ENCODE measurements around the gene HDAC4.

The HDAC4 gene

DNA sequence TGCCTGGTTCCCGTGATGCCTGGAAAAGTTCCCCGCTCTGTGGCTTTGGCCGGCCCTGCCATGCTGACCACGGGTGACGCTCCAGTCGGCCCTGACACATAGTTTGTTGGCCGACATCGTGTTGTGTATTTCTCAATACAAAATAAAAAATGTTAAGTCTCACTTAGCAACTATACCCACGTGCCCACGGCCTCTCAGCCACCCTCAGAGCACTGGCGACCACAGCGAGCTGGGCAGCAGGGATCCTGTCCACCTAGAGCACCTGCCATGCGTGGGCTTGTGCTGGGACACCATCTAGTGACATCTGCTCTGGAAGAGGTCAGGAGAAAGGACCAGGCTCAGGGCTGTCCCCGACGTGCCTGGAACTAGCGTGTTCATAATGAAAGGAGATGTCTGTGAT is 261.7 kb downstream of the HDAC4 start:
- Histone ChIP-seq H3K27ac (ENCODE audit: low read length) (no peak overlapping the region), H3K4me1 (ENCODE audit: control insufficient read depth, insufficient read depth, low read length) (no peaks in the 10 kb centered on the region), H3K36me3 (ENCODE audit: control insufficient read depth, insufficient read depth, low read length) (0 out of 2 replicates have a peak, but pooled peaks cover 6% of the 10 kb centered on the region), H3K27me3 (ENCODE audit: control insufficient read depth, insufficient read depth, low read length) (no peaks in the 10 kb centered on the region), H3K9me3 (ENCODE audit: control insufficient read depth, insufficient read depth, low read length) (no peaks in the 10 kb centered on the region), H3K4me3 (ENCODE audit: low read length) (no peak overlapping the region)
- DNase-seq (ENCODE audit: low read depth, low spot score), result no peak
- WGBS (ENCODE audit: insufficient coverage, insufficient read length), result no CpG with 5 or more reads among the region's 16 CpGs

DNA sequence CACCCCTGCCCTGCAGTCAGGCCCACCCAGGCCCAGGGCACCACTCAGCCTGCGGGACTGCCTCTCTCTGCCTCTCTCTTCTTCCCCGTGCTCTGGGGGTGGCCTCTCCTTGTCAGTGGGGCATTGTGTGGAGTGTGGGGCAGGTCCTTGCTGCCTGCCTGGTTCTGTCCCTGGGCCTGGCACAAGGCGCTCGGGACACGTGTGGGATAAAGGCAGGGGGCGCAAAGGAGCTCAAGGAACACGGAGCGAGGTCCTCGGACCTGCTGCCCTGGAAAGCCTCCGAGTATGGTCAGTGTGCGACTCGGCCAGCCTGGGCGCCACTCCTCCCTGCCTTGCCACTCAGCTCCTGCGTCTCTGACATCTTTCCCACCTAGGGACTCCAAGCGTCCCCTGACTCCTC is 262.2 kb downstream of the HDAC4 start:
- H3K36me3 ChIP-seq (ENCODE audit: control insufficient read depth, insufficient read depth, low read length), result 0 out of 2 replicates have a peak, but pooled peaks cover 8% of the 10 kb centered on the region
- no peaks in the 10 kb centered on the region for H3K9me3 ChIP-seq (ENCODE audit: control insufficient read depth, insufficient read depth, low read length)
- H3K4me1 ChIP-seq (ENCODE audit: control insufficient read depth, insufficient read depth, low read length), result no peaks in the 10 kb centered on the region
- no CpG with 5 or more reads among the region's 15 CpGs for WGBS (ENCODE audit: insufficient coverage, insufficient read length)
- no peak overlapping the region for H3K27ac ChIP-seq (ENCODE audit: low read length)
- no peaks in the 10 kb centered on the region for H3K27me3 ChIP-seq (ENCODE audit: control insufficient read depth, insufficient read depth, low read length)
- no peak for DNase-seq (ENCODE audit: low read depth, low spot score)
- H3K4me3 ChIP-seq (ENCODE audit: low read length), result no peak overlapping the region

DNA sequence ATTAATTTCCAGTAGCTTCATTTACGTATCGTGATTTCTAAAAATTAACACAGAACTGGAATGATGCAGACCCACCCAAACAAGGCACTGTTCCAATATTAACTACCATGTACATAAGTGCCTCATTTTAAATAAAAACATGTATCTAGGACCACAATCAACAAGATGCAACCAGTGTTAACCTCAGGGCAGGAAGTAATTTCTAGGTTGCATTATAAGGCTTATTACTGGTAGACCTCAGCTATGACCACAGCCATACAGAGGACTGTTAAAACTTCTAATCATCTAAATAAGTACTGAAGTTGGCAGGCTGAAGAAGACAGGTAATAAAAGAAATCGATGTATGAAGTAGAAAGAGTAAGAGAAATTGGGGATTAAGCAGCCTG is 262.9 kb downstream of the HDAC4 start:
- Histone ChIP-seq H3K36me3 (ENCODE audit: control insufficient read depth, insufficient read depth, low read length) (0 out of 2 replicates have a peak, but pooled peaks cover 8% of the 10 kb centered on the region), H3K9me3 (ENCODE audit: control insufficient read depth, insufficient read depth, low read length) (no peaks in the 10 kb centered on the region), H3K4me1 (ENCODE audit: control insufficient read depth, insufficient read depth, low read length) (no peaks in the 10 kb centered on the region), H3K27ac (ENCODE audit: low read length) (no peak overlapping the region), H3K4me3 (ENCODE audit: low read length) (no peak overlapping the region), H3K27me3 (ENCODE audit: control insufficient read depth, insufficient read depth, low read length) (no peaks in the 10 kb centered on the region)
- DNase-seq (ENCODE audit: low read depth, low spot score), result no peak
- WGBS (ENCODE audit: insufficient coverage, insufficient read length), result 100% methylated on average over 1 of the region's 3 CpGs

DNA sequence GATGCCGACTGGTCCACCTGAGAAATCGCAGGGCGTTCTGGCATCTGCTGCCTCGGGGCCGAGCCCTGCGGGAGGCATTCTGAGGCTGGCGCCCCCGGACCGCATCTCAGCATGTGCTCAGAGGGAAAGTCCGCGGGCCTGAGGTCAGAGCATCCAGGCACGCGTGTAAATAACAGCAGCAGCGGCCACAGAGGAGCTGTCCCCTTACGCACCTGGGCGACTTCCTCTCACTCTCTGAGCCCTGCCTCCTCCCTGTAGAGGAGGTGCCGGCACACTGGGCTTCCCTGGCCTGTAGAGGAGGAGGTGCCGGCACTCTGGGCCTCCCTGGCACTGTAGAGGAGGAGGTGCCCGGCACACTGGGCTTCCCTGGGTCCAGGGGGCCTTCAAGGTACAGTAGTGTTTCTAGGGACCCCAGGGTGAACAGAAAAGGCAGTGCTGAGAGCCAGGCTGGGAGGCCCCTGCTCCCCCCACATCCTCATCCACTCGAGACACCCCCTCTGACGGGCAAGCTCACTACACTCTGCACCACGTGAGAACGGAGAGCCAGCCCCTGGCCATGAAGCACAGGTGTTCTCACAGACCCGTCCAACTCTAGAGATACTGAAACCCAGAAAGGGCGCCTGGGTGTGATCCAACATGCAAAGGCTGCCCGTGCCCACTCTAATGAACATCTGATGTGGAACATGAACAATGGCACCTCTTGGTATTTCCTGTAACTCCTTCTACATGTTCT is 263.5 kb downstream of the HDAC4 start:
- no peak overlapping the region for H3K4me3 ChIP-seq (ENCODE audit: low read length)
- H3K4me1 ChIP-seq (ENCODE audit: control insufficient read depth, insufficient read depth, low read length), result no peaks in the 10 kb centered on the region
- WGBS (ENCODE audit: insufficient coverage, insufficient read length), result no CpG with 5 or more reads among the region's 26 CpGs
- H3K27ac ChIP-seq (ENCODE audit: low read length), result no peak overlapping the region
- H3K36me3 ChIP-seq (ENCODE audit: control insufficient read depth, insufficient read depth, low read length), result 0 out of 2 replicates have a peak, but pooled peaks cover 8% of the 10 kb centered on the region
- no peaks in the 10 kb centered on the region for H3K9me3 ChIP-seq (ENCODE audit: control insufficient read depth, insufficient read depth, low read length)
- H3K27me3 ChIP-seq (ENCODE audit: control insufficient read depth, insufficient read depth, low read length), result no peaks in the 10 kb centered on the region
- DNase-seq (ENCODE audit: low read depth, low spot score), result no peak

DNA sequence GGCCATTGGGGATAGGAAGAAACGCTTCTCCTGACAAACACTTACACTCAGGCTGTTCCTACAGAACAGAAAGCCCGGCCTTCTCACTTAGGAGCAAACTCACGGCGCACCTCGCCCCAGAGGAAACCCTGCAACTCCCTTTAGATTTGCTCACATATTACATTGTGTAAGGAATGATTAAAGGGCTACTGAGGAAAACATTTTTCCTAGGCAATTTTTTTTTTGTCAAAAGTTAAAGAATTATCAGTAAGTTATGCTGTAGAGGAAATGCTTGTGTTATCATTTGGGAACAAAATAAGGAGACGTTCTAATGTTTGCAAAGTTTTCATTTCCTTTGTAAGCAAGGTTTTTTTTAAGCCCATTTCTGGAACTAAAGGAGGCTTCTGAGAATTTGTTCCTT is 264.1 kb downstream of the HDAC4 start:
- no peak for DNase-seq (ENCODE audit: low read depth, low spot score)
- Histone ChIP-seq H3K27me3 (ENCODE audit: control insufficient read depth, insufficient read depth, low read length) (no peaks in the 10 kb centered on the region), H3K4me1 (ENCODE audit: control insufficient read depth, insufficient read depth, low read length) (no peaks in the 10 kb centered on the region), H3K36me3 (ENCODE audit: control insufficient read depth, insufficient read depth, low read length) (0 out of 2 replicates have a peak, but pooled peaks cover 8% of the 10 kb centered on the region), H3K27ac (ENCODE audit: low read length) (no peak overlapping the region), H3K4me3 (ENCODE audit: low read length) (no peak overlapping the region), H3K9me3 (ENCODE audit: control insufficient read depth, insufficient read depth, low read length) (no peaks in the 10 kb centered on the region)
- no CpG with 5 or more reads among the region's 6 CpGs for WGBS (ENCODE audit: insufficient coverage, insufficient read length)

DNA sequence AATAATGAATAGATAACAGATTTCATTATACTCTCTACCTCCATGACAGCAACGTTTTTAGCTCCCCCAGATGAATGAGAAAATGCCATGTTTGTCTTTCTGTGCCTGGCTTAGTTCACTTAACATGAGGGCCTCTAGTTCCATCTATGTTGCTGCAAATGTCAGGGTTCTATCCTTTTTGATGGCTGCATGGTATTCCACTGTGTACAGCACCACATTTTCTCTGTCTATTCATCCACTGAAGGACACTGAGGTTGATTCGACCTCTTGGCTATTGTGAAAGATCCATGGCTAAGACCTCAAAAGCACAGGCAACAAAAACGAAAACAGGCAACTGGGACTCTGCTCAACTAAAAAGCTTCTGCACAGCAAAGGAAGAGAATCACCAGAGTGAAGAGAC is 264.6 kb downstream of the HDAC4 start:
- no peak overlapping the region for H3K4me3 ChIP-seq (ENCODE audit: low read length)
- no peaks in the 10 kb centered on the region for H3K27me3 ChIP-seq (ENCODE audit: control insufficient read depth, insufficient read depth, low read length)
- H3K4me1 ChIP-seq (ENCODE audit: control insufficient read depth, insufficient read depth, low read length), result no peaks in the 10 kb centered on the region
- no peaks in the 10 kb centered on the region for H3K9me3 ChIP-seq (ENCODE audit: control insufficient read depth, insufficient read depth, low read length)
- no peak for DNase-seq (ENCODE audit: low read depth, low spot score)
- WGBS (ENCODE audit: insufficient coverage, insufficient read length), result no CpG with 5 or more reads among the region's 3 CpGs
- H3K36me3 ChIP-seq (ENCODE audit: control insufficient read depth, insufficient read depth, low read length), result 0 out of 2 replicates have a peak, but pooled peaks cover 8% of the 10 kb centered on the region
- no peak overlapping the region for H3K27ac ChIP-seq (ENCODE audit: low read length)

DNA sequence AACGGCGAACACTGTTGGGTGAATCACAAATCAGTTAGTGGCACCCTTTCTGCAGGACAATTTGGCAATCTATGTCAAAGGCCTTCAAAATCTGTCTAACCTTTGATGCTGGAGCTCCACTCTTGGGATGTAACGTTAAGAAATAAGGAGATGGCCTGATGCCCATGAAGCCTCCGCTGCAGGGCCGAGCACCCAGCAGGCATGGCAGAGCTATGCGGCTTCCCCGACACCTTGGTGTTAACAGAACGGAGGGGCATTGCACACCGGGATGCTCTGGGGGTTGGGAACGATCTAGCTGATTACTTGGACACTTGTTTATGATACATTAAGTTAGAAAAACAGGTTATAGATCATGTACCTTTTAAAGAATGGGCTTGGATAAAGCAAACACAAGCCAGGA is 265.3 kb downstream of the HDAC4 start:
- no CpG with 5 or more reads among the region's 10 CpGs for WGBS (ENCODE audit: insufficient coverage, insufficient read length)
- no peak for DNase-seq (ENCODE audit: low read depth, low spot score)
- Histone ChIP-seq H3K27ac (ENCODE audit: low read length) (no peak overlapping the region), H3K36me3 (ENCODE audit: control insufficient read depth, insufficient read depth, low read length) (0 out of 2 replicates have a peak, but pooled peaks cover 8% of the 10 kb centered on the region), H3K4me3 (ENCODE audit: low read length) (no peak overlapping the region), H3K9me3 (ENCODE audit: control insufficient read depth, insufficient read depth, low read length) (no peaks in the 10 kb centered on the region), H3K4me1 (ENCODE audit: control insufficient read depth, insufficient read depth, low read length) (no peaks in the 10 kb centered on the region), H3K27me3 (ENCODE audit: control insufficient read depth, insufficient read depth, low read length) (no peaks in the 10 kb centered on the region)

DNA sequence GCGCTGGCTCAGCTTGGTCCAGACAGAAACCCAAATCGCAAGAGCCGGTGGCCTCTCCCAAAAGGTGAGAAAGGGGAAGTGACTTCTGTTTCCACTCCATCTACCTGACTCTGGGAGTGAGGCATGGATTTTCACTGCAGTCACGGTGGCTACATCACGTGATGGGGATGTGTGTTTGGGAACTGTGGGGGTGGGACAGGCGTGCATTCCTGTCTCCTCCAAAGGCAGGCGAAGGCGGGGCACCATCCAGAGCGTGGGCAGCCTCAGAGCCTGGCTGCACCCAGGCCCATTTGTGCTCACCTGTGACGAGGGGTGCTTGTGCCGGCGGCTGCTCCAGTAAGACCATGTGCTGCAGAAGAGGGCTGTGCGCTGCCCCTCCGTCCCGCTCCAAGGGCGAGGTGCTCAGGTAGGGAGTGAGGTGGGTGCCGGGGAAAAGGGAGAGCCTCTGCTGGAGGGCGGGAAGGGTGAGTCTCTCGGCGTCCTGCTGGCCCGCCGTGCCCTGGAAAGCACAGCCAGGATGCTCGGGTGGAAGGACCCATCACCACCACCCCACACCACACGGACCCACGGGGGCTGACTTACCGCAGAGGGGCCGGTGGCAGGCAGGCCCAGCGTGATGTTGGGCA is 266.8 kb downstream of the HDAC4 start:
- 0 out of 2 replicates have a peak, but pooled peaks cover 5% of the 10 kb centered on the region for H3K36me3 ChIP-seq (ENCODE audit: control insufficient read depth, insufficient read depth, low read length)

DNA sequence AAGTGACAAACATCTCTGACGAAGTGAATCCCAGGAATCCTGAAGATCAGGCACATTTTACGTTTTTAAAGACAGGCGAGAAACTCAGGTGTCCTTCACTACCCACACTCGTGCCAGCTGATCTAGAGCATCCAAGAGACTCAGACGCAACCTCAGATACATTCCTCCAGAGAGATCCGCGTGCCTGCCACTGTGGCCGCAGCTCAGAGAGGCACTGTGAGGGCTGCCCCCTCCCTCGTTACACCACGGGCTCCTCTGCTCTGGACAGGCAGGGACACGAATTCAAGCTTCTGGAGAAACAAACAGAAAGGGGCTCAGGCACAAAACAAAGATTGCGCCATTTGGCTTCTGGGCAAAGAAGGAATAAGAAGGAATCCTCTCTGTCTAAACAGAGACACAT is 268.0 kb downstream of the HDAC4 start:
- no peak for DNase-seq (ENCODE audit: low read depth, low spot score)
- WGBS (ENCODE audit: insufficient coverage, insufficient read length), result no CpG with 5 or more reads among the region's 12 CpGs
- no peak overlapping the region for H3K27ac ChIP-seq (ENCODE audit: low read length)
- no peaks in the 10 kb centered on the region for H3K27me3 ChIP-seq (ENCODE audit: control insufficient read depth, insufficient read depth, low read length)
- H3K9me3 ChIP-seq (ENCODE audit: control insufficient read depth, insufficient read depth, low read length), result no peaks in the 10 kb centered on the region
- H3K36me3 ChIP-seq (ENCODE audit: control insufficient read depth, insufficient read depth, low read length), result 0 out of 2 replicates have a peak, but pooled peaks cover 5% of the 10 kb centered on the region
- no peak overlapping the region for H3K4me3 ChIP-seq (ENCODE audit: low read length)
- no peaks in the 10 kb centered on the region for H3K4me1 ChIP-seq (ENCODE audit: control insufficient read depth, insufficient read depth, low read length)

More for the DNA sequence above, 266.8 kb downstream of the HDAC4 start:
- H3K4me1 ChIP-seq (ENCODE audit: control insufficient read depth, insufficient read depth, low read length), result no peaks in the 10 kb centered on the region
- no CpG with 5 or more reads among the region's 28 CpGs for whole genome bisulfite sequencing (ENCODE audit: insufficient coverage, insufficient read length)
- no peak for DNase-seq (ENCODE audit: low read depth, low spot score)
- no peaks in the 10 kb centered on the region for H3K27me3 ChIP-seq (ENCODE audit: control insufficient read depth, insufficient read depth, low read length)
- H3K4me3 ChIP-seq (ENCODE audit: low read length), result no peak overlapping the region
- no peaks in the 10 kb centered on the region for H3K9me3 ChIP-seq (ENCODE audit: control insufficient read depth, insufficient read depth, low read length)
- no peak overlapping the region for H3K27ac ChIP-seq (ENCODE audit: low read length)

DNA sequence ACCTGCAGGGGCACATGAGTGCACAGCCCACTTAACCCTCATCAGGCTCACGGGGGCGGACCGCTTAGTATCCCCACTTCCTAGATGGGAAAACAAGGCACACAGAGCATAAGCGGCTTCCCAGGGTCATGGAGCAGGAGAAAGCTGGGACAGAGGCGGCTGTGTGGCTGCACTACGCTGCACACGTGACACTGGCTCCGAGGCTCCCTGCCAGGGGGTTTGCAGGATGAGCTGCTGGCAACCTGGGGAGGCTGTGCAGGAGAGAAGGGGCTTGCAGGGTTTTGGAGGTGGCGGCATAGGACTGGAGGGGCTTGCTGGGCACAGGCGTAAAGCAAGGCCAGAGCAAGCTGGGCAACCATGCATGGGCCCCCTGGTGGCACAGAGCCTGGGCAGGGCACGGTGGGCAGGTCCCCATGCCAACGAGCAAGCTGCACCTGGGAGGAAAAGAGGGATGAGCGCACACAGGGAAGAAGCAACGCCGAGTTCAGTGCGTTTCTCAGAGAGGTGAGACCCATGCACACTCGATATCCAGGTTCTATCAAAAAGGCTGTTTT is 268.6 kb downstream of the HDAC4 start:
- Histone ChIP-seq H3K27ac (ENCODE audit: low read length) (no peak overlapping the region), H3K9me3 (ENCODE audit: control insufficient read depth, insufficient read depth, low read length) (no peaks in the 10 kb centered on the region), H3K4me3 (ENCODE audit: low read length) (no peak overlapping the region), H3K27me3 (ENCODE audit: control insufficient read depth, insufficient read depth, low read length) (no peaks in the 10 kb centered on the region), H3K36me3 (ENCODE audit: control insufficient read depth, insufficient read depth, low read length) (0 out of 2 replicates have a peak, but pooled peaks cover 5% of the 10 kb centered on the region), H3K4me1 (ENCODE audit: control insufficient read depth, insufficient read depth, low read length) (no peaks in the 10 kb centered on the region)
- no peak for DNase-seq (ENCODE audit: low read depth, low spot score)
- WGBS (ENCODE audit: insufficient coverage, insufficient read length), result no CpG with 5 or more reads among the region's 17 CpGs

All from iPS DF 6.9 (cell line).